Suprapubic skin (tissue), 4 donors: ENCODE data around the gene KCMF1.

Experiments
- EP300 ChIP-seq: sonication (generic); formaldehyde crosslinking; IDR thresholded peaks from one replicate; pipeline ENCODE4 v1.6.1; 2017; ENCODE audit warnings: antibody characterized with exemption
- POLR2A ChIP-seq, 2 donors: fragments of 450-650 bp; IDR thresholded peaks; one replicate each; pipeline ENCODE4 v1.6.1; 2017; ENCODE audit warnings: antibody characterized with exemption in 2 of 2, mild to moderate bottlenecking in 2 of 2, moderate library complexity in 2 of 2
- POLR2AphosphoS5 ChIP-seq, 3 donors: sonication (generic); formaldehyde crosslinking; IDR thresholded peaks; one replicate each; pipeline ENCODE4 v1.6.1; 2017; ENCODE audit warnings: antibody characterized with exemption in 3 of 3
- TF ChIP-seq, protein P1 (sequence below), 2 donors: fragments of 200-600 bp in 1 of 2; fragments of 450-650 bp in 1 of 2; sonication (generic) in 1 of 2; IDR thresholded peaks; one replicate each; pipeline ENCODE4 v1.5.1; 2016 to 2019; ENCODE audit warnings: antibody characterized with exemption in 2 of 2, mild to moderate bottlenecking in 1 of 2, moderate library complexity in 1 of 2

DNA sequence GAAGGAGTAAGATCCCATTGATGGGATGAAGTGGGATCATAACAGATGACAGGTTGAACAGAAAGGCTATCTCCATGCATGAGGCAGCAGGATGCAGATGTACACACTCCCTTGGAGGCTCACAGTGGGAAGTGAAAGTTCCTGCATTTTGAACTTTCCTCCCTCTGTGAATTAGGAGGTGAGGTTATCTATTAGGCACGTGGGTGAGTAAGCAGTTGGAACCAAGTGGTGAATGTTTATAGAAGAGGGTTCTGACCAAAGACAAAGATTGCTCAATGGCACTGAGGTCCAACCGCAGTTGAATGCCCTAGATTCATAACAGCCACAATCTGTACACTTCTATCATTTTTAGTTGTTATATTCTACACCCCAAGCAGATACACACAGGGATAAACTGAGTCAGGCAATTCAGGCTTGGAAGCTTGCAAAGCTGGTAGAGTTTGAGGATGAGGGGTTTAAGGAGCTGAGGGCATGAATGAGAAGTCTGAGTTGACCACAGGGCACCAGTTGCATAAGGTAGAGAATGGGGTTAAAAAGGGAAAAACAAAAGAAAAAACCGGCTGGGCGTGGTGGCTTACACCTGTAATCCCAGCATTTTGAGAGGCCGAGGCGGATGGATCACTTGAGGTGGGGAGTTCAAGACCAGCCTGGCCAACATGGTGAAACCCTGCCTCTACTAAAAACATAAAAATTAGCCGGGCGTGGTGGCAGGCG lies 7.1 kb upstream of the KCMF1 start:
- TF ChIP-seq, protein P1, sequence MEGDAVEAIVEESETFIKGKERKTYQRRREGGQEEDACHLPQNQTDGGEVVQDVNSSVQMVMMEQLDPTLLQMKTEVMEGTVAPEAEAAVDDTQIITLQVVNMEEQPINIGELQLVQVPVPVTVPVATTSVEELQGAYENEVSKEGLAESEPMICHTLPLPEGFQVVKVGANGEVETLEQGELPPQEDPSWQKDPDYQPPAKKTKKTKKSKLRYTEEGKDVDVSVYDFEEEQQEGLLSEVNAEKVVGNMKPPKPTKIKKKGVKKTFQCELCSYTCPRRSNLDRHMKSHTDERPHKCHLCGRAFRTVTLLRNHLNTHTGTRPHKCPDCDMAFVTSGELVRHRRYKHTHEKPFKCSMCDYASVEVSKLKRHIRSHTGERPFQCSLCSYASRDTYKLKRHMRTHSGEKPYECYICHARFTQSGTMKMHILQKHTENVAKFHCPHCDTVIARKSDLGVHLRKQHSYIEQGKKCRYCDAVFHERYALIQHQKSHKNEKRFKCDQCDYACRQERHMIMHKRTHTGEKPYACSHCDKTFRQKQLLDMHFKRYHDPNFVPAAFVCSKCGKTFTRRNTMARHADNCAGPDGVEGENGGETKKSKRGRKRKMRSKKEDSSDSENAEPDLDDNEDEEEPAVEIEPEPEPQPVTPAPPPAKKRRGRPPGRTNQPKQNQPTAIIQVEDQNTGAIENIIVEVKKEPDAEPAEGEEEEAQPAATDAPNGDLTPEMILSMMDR (IDR thresholded peaks at IDR 0.05): no peak
- TF ChIP-seq POLR2AphosphoS5 (IDR thresholded peaks at IDR 0.05) (no peak), EP300 (no peak), POLR2A (IDR thresholded peaks at IDR 0.05) (no peak)
